ENCODE results near the gene BABAM2.

Gene BABAM2

GRCh38 chr2:28387082-28387960, 496.8 kb downstream of the BABAM2 start:
- Histone ChIP-seq H3K9ac (ENCODE audit: low read length) (no peak overlapping the region), H3K9me3 (ENCODE audit: insufficient read depth, low read length) (no peaks in the 10 kb centered on the region), H3K4me3 (ENCODE audit: insufficient read depth, low read length, poor library complexity, severe bottlenecking) (no peak overlapping the region), H3K9me2 (replicated peaks; ENCODE audit: insufficient read depth, low read length) (no peaks in the 10 kb centered on the region), H3K27me3 (ENCODE audit: low read length) (no peaks in the 10 kb centered on the region), H2AFZ (ENCODE audit: low read depth, low read length, severe bottlenecking) (no peak overlapping the region), H3K79me2 (ENCODE audit: insufficient read depth, low read length) (no peaks in the 10 kb centered on the region), H4K20me1 (ENCODE audit: low read depth, low read length) (no peaks in the 10 kb centered on the region), H3K4me2 (ENCODE audit: low read depth, low read length, poor library complexity, severe bottlenecking) (no peak overlapping the region), H3K27ac (ENCODE audit: low read depth, low read length) (no peak overlapping the region), H3K36me3 (ENCODE audit: low read length) (no peaks in the 10 kb centered on the region), H3F3A (ENCODE audit: insufficient read depth) (no peaks in the 10 kb centered on the region)
- TF ChIP-seq EZH2phosphoT487 (conservative IDR thresholded peaks at IDR 0.05; ENCODE audit: low read length) (no peak), CTCF (IDR thresholded peaks at IDR 0.05; ENCODE audit: insufficient read depth, low read length, poor library complexity, severe bottlenecking) (no peak)

Measured in SU-DHL-6 (cell line).